ENCODE data around the gene PAPSS1.

GRCh38 chr4:107592519-107592918, 127.5 kb downstream of the PAPSS1 start:
- TF ChIP-seq, protein P1, sequence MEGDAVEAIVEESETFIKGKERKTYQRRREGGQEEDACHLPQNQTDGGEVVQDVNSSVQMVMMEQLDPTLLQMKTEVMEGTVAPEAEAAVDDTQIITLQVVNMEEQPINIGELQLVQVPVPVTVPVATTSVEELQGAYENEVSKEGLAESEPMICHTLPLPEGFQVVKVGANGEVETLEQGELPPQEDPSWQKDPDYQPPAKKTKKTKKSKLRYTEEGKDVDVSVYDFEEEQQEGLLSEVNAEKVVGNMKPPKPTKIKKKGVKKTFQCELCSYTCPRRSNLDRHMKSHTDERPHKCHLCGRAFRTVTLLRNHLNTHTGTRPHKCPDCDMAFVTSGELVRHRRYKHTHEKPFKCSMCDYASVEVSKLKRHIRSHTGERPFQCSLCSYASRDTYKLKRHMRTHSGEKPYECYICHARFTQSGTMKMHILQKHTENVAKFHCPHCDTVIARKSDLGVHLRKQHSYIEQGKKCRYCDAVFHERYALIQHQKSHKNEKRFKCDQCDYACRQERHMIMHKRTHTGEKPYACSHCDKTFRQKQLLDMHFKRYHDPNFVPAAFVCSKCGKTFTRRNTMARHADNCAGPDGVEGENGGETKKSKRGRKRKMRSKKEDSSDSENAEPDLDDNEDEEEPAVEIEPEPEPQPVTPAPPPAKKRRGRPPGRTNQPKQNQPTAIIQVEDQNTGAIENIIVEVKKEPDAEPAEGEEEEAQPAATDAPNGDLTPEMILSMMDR (IDR thresholded peaks at IDR 0.05): no peak
- no peak for TF ChIP-seq POLR2A (IDR thresholded peaks at IDR 0.05)

Data from lower leg skin (tissue), 3 donors.